Activated gamma-delta T cell treated with anti-CD3 and anti-CD28 coated beads, Interleukin-2, amount 50 U/mL, for 16 hours (primary cell): ENCODE measurements around the gene NOA1.

Source experiments
- DNase-seq: peaks from one replicate; pipeline ENCODE4 v3.0.0-alpha.2; 2020; ENCODE audit warnings: low read depth

The NOA1 gene

DNA sequence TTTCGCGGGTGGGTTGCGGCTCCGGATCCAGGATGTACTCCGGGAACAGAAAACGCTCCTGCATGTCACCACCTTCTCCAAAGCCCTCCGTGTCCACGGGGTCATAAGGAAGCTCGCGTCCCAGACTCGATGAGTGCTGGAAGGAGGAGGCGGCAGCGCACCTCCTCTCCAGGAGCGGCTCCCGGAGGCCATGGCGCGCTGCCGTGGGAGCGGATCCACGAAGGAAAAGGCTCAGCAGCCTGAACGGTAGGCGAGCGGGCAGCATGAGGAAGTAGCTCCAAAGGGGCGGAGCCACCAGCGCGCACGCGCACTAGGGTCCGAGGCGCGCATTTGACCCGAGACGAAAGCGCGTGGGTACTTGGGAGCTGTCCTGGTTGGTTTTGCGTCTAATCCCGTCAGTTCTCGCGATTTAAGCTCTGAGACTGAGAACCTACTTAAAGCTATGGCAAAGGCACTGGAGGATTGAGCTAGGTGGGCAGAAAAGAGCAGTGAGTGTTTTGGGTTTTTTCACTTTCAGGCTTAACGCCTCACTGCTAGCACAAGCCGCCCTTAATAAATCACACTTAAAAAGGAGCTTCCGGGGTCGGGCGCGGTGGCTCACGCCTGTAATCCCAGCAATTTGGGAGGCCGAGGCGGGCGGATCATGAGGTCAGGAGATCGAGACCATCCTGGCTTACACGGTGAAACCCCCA lies at the start of gene NOA1:
Gene NOA1, minus strand, starts transcription at position 286 of the 692 bp plus-strand sequence. Its CDS starts 21 bp downstream, at position 265.
- DNase-seq: peak; percentile 97

DNA sequence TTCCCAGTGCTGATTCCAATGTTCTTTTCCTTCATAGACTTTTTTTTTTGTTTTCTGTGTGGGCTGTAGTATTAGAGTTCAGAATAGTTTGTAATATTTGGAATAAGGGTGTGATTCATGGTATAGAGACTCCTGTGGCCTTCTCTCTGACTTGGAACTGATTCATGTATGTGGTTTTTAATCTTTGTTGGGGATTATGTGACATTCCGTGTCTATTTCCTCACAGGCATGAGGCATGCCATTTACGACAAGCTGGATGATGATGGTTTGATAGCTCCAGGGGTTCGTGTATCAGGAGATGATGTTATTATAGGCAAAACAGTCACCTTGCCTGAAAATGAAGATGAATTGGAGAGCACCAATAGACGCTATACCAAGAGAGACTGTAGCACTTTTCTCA lies 45.7 kb upstream of the NOA1 start:
- DNase-seq: no peak

- DNase-seq: no peak
Observed at GRCh38 chr4:57020467-57021101, 43.2 kb upstream of the NOA1 start.

- no peak for DNase-seq
Observed at GRCh38 chr4:57018980-57019379, 41.6 kb upstream of the NOA1 start.

- no peak for DNase-seq
Observed at GRCh38 chr4:57013543-57014120, 36.2 kb upstream of the NOA1 start.

DNA sequence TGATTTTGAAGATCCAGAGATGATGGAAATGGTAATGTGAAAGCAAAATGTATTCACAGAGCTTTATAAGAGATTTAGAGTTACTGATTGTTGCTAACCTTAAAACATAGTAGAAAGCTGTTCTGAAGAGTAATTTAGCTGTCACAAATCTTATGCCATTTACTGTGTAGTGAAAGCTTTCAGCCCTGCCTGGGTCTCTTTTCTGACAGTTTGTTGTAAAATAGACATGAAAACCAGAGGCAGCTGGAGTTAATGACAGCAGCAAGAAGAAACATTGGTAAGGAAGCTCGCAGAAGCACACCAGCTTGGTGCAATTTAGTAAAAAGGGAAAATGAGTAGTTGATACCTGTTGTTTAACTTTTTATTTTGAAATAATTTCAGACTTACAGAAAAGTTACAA lies 22.3 kb upstream of the NOA1 start:
- no peak for DNase-seq

- no peak for DNase-seq
Observed at GRCh38 chr4:56995525-56995924, 18.1 kb upstream of the NOA1 start.

DNA sequence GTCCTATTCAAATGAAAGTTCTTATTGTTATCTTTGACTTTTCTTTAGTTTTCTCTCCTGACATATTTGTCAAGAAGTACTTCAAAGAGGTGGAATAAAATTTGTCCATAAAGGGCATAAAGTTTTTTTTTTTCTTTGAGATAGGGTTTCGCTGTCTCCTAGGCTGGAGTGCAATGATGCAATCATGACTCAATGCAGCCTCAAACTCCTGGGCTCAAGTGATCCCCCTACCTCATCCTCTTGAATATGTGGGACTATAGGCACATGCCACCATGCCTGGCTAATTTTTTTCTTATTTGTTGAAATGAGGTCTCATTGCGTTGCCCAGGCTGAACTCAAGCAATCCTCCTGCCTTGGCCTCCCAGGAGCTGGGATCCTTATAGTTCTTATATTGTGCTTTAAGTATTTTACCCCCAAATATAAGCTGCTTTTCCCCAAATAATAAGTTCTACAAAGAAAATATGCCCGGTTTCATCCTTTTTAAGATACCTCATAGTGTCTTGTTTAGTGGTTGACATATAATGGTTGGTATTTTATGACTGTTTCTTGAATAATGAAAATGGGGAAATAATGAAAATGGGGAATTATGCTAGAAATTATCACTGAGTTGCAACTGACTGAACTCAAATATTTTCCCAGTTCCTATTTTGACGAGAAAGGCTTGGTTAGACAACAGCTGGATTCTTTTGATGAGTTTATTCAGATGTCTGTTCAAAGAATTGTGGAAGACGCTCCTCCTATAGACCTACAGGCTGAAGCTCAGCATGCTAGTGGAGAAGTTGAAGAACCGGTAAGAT lies 12.9 kb upstream of the NOA1 start:
- DNase-seq: no peak

GRCh38 chr4:56986952-56987351 lies 9.5 kb upstream of the NOA1 start:
- no peak for DNase-seq

- no peak for DNase-seq
Observed at GRCh38 chr4:56986192-56986591, 8.8 kb upstream of the NOA1 start.

DNA sequence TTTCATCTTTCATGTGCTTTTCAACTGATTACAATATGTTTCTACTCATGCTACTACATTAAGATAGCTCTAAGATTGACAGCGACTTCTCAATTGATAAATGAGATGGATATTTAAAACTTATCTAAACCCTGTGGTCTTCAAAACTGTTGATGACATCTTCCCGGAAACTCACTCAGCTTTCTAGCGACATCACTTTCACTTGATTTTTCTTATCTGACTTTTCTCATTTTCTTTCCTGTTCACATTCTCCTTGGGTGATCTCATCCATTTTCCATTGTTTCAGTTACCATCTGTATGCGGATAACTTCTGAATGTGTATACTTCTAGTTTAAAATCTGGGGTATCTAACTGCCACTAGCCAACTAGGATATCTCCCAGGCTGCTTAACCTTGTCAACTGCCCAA lies 4.4 kb upstream of the NOA1 start:
- DNase-seq: no peak

DNA sequence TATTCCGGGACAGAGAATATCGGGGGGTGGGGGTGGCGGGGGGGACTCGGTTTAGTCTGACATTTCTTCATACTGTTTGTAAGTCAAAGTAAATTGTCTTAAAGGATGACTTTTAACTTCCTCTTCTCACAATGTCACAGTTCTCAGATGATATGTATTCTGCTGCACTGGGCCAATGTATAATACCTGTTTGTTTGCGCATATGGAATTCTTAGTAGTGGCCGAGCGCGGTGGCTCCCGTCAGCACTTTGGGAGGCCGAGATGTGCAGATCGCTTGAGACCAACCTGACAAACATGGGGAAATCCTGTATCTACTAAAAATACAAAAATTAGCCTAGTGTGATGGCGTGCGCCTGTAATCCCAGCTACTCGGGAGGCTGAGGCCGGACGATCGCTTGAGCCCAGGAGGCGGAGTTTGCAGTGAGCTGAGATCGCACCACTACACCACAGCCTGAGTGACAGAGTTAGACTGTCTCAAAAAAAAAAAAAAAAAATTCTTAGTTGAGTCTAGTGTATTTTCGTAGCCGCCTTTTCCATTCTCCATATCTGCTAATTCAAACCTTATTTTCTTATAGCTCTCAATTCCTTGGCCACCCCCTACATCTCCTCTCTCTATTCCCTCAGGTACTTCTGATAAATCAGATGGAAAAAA lies 2.1 kb upstream of the NOA1 start:
- no peak for DNase-seq

GRCh38 chr4:56978750-56979303 lies 1.4 kb upstream of the NOA1 start, which contains the start of gene POLR2B:
Gene POLR2B (plus strand): TSS chr4:56978896. CDS start chr4:56978986, 90 bp downstream.
- DNase-seq: peak; percentile 78

DNA sequence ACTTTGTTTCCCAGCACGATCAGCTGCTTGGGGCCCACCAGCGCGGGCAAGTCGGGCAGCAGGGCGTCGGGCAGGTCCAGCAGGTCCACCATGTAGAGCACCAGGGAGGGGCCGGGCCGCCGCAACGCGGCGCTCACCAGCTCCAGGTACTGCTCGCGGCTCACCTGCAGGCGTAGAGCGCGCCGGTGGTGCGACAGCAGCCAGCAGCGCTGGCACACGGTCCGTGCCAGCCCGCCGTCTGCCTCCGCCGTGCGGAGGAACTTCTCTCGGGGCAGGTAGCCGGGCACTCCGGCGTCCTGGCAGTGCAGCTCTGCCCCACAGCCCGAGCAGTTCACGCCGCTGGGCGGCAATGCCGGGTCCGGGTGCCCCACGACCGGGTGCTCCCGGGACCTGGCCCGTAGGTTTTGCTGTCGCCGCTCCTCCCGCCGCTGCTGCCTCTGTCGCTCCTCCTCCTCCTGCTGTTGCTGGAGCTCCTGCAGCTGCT lies 527 bp downstream of the NOA1 start:
- DNase-seq: peak; percentile 20

- DNase-seq: no peak
Observed at GRCh38 chr4:56976283-56976836, 1.0 kb downstream of the NOA1 start.

- DNase-seq: no peak
Observed at GRCh38 chr4:56973336-56973735, 4.1 kb downstream of the NOA1 start.

GRCh38 chr4:56972809-56973208 lies 4.6 kb downstream of the NOA1 start:
- no peak for DNase-seq

- DNase-seq: no peak
Observed at GRCh38 chr4:56972389-56972788, 5.0 kb downstream of the NOA1 start.

DNA sequence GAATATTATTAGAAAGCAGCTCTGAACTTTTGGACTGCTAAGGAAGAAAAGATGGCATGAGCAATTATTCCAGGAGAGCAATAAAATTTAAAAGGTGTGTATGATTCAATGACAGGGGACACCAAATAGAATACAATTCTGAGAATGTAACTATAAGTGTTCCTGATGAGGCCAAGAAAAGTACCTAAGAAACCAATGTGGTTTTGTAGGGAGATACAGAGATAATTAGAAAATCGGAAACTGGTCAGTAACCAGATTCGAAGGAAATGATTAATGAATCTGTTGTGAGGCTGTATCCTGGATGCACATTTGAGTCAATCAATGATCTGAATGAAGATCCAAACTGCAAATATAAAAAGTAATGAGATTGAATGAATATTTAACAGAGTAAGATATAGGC lies 6.0 kb downstream of the NOA1 start:
- no peak for DNase-seq

- DNase-seq: no peak
Observed at GRCh38 chr4:56961107-56961500, 16.3 kb downstream of the NOA1 start.

- no peak for DNase-seq
Observed at GRCh38 chr4:56959100-56959499, 18.3 kb downstream of the NOA1 start.
